NCI-H128 (cell line): ENCODE data around the gene GTF3C5.
"Not testable (repeated sequence)": the region's sequence is repeated elsewhere in the genome, so short reads cannot be mapped to it uniquely, and the experiment has no call there.

Experiments
- DNase-seq: peaks from one replicate; lab custom pipeline; 2025; ENCODE audit not compliant: unreplicated experiment; lab: John Stamatoyannopoulos, UW

Gene GTF3C5

DNA sequence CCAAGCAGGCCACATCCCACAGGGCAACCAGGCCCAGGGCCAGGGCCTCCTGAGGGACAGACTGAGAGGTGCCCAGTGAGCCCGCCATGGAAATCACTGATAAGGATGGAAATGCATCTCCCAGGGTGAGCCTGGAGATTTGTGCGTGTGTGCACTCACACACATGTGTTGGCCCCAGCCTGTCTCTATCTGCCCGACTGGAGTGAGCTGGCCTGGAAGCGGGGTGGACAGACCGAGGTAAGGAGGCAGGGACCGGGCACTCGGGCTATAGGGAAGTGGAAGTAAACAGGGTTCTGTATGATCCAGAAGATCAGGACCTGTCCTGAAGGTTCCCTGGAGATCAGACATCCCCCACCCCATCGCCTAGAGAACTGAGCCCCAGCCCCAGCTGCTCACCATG lies 34.9 kb upstream of the GTF3C5 start:
- no peak for DNase-seq

DNA sequence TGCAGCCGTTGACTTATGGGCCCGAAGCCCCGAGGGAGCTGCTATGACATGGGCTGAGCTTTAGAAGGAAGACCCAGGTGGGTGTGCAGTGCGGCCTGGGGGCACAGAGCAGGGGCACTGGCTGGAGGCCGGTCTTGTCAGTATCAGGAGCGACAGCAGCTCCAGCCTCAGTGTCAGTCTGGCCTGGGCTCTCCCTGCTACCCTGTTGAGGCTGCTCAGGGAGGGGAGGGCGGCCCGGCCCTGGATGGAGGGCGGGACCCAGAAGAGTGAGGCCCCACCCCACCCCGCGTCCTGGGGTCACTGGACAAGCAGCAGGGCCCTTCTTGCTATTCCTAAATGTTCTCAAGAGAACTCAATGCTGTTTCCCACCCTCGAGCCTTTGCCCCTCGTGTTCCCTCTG lies 34.3 kb upstream of the GTF3C5 start:
- DNase-seq: no peak

DNA sequence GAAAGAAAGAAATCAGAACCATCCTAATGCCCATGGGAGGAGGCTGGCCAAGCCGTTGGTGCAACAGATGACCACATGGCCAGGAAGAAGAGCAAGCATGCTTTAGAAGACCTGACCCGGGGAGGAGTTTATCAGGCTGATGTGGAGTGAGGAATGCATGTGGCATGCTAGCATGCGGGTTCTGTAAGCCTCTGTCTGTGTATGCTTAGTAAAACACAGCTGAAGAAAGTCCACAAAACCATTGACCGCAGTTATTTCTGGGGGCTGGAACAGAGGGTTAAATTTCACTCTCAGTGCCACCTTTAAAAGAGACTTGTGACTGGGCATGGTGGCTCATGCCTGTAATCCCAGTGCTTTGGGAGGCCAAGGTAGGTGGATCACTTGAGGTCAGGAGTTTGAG lies 33.2 kb upstream of the GTF3C5 start:
- DNase-seq: no peak

DNA sequence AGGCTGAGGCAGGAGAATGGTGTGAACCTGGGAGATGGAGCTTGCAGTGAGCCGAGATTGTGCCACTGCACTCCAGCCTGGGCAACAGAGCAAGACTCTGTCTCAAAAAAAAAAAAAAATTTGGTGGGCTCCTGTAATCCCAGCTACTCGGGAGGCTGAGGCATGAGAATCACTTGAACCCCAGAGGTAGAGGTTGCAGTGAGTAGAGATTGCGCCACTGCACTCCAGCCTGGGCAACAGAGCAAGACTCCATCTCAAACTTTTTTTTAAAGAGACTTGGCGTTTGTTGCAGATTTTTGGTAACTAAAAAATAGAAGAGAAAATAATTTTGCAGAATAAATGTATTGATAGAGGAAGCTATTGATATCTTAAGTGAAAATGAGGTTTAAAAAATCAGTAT lies 32.6 kb upstream of the GTF3C5 start:
- not testable (repeated sequence) for DNase-seq

DNA sequence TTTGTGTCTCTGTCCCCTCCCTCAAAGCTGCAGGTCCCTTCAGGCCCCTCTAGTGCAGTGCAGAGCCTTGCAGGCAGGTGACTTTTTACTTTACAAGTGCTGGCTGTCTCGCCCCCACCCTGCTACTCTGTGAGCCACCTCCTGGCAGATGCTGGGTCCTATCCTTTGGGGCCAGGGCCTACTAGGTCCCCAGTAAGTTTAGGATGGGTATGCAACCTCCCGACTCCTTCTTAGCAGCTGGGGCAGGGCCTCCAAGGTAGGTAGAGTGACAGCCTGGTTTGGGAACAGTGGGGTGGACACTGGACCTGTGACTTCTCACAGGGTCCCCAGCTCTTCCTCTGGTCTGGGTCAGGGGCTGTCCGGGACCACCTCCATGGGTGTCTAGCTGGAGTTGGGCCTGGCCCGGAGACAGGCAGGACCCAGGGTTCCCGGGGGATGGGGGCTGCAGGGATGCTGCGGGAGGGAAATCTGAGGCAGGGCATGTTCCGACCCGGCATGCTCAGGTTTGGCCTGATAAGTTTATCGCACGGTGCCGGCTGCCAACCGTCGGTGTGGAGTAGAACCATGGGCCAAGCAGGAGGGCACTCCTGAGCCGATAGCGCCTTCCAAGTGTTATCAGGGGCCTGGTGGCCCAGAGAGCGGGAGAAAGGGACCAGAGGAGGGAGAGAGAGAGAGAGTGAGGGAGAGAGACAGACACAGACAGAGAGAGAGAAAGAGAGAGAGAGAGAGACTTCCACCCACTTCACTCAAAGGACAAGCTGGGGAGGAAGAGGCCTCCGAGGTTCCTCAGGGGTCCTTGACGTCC lies 31.8 kb upstream of the GTF3C5 start:
- no peak for DNase-seq

DNA sequence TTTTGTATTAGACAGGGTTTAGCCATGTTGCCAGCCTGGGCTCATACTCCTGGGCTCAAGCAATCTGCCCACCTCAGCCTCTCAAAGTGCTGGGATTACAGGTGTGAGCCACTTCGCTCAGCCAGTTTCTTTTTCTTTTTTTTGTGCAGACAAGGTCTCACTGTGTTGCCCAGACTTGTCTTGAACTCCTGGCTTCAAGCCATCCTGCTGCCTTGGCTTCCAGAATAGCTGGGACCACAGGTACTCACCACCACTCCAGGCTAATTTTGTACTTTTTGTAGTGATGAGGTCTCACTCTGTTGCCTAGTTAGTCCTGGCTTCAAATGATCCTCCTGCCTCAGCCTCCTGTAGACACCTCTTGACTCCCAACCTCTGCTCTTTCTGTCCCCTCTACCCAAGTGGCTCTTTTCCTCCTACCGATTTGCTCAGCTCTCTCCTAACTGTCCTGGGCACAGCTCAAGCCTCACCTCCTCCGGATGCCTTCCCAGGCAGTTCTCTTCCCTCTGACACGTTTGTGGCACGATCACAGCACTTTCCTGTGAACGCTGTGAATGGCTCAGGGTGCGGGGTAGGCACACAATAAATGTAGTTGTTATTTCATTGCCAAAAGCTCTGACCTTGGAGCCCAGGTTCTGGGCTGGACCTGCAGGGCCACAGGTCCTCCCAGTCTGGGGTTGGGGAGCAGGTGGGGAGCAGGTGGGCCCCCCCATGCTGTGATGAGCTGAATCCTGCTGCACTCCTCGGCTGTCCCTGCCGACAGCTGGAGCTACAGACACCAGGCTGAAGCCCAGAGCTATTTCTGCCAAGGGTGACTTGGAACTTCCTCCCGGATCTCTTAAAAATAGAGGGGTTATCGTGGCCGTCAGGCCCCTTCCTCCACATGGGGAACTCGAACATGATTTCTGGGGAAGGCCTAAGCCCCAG lies 28.4 kb upstream of the GTF3C5 start:
- no peak for DNase-seq

DNA sequence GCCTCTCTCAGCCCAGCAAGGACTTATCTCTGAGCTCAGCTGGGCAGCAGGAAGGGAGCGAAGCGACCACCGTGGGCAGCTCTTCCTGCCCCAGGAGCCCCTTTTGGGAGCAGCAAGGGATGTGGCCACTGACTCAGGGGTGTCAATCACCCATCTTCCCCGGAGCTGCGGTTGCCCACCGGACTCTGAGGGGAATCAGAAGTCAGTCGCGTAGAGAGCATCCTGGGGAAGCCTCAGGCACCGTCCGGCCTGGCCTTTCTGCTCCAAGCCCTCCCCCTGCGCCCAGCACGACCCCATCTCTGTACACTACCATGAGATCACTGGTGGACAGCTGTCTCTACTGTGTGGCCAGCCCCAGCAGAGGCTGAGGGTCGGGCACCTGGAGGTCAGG lies 27.7 kb upstream of the GTF3C5 start:
- no peak for DNase-seq

DNA sequence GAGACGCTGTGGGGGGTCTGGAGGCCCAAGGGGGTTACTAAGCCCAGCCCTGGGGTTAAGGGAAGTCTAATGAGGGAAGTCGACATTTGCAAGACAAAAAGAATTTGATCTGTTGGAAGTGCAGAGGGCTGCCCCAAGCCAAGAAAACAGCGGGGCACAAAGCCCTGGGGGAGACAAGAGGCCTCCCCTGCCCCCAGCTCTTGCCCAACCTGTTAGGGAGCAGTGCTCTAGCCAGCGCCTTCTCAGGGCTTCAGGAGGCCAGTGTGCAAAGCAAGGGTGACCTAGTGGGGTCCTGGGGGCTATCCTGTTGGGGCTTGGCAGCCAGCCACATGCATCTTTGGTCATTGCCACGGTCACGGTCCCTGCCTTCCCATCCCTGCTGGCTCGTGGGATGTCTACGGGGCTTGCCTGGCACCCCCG lies 27.1 kb upstream of the GTF3C5 start:
- DNase-seq: no peak

DNA sequence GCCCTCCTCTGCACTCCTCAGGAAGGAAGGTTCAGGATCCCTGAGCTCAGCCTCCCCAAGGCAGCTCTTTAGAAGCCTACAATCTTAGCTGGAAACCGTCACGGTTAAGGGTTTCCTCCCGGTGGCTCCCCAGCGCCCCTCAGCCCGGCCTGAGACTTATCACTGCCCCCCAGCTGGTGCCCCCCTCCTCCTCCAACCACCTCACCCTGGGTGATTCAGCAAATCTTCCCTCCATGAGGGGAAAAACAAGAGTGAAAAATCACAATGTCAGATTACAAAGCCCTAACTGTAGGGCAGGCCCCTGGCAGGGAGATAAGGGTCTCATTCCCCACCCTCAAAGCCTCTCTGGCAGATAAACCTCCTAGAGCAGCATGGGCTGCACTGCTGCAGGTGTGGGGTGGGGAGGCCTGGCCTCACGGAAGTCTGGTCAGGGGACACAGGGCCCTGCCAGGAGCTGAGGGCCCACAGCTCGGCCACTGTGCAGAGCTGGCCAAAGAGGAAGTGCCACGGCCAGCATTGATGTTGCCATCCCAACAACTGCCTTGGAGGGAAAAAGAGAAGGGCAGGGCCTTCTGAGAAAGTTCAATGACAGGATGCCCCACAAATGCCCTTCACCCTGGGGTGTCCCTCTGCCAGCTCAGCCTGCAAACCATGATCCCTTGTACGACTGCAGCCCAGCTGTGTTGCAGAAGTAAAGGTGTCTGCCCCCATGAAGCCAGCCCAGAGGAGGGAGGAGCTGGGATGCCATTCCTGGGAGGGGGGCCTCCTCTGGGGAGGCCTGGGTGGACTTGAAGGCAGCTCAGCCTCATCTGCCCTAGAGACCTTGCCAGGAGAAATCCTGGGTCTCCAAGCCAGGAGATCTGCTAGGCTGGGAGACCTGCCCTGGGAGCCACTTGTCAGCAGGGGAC lies 26.5 kb upstream of the GTF3C5 start:
- DNase-seq: no peak

DNA sequence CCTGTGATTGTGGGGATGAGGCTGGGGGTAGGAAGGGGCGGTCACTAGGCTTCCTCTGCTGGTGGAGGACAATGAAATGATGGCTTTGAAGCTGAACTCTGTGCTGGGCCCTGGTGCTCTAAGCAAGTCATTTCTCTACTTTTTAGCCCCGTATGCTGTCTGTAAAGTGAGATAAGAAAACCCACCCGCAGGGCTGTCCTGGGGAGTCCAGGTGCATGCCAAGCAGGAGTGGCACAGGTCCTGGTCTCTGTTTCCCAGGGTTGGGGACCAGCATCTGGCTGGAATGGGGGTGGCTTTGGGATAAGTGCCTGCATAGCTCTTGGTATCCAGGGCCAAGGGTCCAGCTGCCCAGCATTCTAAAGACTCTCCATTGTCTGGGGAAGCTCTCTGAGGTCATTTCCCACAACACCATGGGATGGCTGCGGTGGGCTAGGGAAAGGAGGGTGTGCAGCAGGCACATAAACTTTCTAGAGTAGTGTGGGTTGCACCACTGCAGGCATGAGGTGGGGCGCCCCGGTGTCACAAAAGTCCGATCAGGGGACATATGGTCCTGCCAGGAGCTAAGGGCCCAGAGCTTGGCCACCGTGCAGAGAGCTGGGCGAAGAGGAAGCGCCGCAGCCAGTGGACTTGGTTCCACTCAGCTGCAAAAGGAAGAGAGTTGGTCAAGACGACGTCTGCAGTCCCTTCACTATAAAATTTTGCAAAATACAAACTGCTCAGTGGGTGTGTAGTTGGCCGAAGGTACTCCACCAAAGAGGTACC lies 25.6 kb upstream of the GTF3C5 start:
- no peak for DNase-seq

DNA sequence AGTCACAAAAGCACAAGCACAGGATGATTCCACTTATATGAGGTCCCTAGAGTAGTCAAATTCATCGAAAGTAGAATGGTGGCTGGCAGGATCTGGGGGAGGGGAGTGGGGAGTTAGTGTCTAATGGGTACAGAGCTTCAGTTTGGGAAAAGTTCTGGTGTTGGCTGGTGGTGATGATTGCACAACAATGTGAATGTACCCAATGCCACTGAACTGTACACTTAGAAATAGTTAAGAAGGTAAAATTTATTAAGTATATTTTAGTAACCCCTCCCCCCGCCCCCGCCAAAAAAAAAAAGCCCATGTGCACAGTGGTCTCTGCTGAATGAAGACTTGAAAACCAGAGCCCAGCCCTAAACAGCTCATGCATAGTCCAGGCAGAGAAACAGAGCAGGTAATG lies 24.8 kb upstream of the GTF3C5 start:
- no peak for DNase-seq

DNA sequence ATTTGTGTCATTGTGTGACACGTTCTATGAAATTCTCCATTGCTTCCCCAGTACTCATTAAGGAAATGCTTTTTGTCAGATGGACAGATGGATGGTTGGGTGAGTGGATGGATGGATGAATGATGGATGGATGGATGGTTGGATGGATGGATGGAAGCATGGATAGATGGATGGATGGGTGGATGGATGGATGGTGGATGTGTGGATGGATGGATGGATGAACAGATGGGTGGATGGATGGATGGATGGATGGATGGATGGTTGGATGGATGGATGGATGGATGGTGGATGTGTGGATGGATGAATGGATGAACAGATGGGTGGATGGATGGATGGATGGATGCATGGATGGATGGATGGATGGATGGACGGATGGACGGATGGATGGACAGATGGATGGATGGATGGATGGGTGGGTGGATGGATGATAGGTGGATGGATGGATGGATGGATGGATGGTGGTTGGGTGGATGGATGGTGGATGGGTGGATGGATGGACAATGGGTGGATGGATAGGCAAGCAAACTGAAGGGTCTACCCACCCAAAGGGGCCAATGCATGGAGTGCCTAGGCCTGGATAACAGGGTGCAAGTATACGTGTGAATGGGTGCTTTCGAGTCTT lies 24.0 kb upstream of the GTF3C5 start:
- no peak for DNase-seq

DNA sequence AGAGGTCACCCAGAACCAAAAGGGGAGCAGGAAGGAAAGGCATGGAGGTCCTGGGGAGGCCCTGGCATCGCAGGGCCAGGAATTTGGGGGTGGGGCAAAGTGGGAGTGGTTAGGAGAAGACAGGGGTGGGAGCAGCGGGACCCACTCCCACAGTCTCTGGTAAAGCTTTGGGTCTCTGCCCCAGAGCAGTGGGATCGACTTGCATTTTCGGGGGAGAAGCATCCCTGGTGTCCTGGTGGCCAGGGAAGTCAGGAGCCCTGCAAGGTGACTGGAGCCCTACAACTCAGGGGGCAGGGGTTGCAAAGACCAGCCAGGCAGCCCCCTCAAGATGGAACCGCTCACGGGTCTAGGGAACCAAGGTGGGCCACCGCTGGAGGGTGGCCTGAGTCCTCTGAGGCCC lies 22.4 kb upstream of the GTF3C5 start:
- no peak for DNase-seq

DNA sequence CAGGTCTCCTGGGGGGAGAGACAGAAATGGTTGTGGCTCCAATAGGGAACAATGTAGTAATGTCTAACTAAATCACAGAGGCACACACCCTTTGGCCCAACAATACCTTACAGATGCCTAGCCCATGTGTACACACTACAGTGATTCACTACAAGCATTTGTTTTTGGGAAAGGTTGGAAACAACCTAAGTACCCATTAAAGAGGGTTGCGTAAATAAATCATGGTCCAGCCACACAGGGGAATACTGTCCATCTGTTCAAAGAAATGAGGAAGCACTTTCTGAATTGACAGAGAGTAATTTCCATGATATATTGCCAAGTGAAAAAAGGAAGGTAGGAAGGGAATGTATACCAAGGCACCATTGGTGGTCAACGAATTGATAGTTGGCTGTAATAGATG lies 22.0 kb upstream of the GTF3C5 start:
- no peak for DNase-seq

DNA sequence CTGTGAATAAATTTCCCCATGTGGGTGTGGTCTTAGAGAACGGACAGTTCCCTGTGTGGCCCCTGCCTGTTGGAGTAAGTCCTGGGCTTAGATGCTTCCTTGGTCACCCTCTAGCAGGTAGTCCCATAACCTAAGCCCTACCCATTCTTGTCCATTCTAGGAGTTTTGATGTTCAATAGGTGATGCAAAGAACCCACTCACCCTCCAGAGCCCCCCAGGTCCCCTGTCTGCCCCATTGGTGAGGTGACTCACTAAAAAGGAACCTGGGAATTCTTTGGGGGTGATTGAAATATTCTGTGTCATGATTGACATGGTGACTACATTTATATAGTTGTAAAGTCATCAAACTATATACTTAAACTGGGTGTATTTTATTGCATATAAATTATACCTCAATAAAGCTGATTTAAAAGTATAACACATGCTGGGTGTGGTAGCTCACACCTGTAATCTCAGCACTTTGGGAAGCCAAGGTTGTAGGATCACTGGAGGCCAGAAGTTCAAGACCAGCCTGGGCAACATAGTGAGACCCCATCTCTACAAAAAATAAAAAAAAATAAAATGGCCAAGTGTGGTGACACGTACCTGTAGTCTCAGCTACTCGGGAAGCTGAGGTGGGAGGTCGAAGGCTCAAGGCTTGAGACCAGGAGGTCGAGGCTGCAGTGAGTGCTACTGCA lies 20.8 kb upstream of the GTF3C5 start:
- DNase-seq: no peak

DNA sequence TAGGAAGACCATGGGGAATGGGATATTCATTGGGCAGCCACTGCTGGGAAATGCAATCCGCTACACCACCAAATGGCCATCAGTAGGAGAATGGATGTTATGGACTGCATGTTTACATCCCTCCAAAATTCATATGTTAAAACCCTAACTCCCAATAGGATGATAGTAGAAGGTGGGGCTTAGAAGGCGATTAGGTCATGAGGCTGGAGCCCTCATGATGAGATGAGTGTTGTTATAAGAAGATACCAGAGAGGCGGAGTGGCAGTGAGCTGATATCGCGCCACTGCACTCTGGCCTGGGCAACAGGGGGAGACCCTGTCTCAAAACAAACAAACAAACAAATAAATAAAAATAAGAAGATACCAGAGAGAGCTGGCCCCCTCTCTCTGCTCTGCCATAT lies 16.1 kb upstream of the GTF3C5 start:
- DNase-seq: no peak

DNA sequence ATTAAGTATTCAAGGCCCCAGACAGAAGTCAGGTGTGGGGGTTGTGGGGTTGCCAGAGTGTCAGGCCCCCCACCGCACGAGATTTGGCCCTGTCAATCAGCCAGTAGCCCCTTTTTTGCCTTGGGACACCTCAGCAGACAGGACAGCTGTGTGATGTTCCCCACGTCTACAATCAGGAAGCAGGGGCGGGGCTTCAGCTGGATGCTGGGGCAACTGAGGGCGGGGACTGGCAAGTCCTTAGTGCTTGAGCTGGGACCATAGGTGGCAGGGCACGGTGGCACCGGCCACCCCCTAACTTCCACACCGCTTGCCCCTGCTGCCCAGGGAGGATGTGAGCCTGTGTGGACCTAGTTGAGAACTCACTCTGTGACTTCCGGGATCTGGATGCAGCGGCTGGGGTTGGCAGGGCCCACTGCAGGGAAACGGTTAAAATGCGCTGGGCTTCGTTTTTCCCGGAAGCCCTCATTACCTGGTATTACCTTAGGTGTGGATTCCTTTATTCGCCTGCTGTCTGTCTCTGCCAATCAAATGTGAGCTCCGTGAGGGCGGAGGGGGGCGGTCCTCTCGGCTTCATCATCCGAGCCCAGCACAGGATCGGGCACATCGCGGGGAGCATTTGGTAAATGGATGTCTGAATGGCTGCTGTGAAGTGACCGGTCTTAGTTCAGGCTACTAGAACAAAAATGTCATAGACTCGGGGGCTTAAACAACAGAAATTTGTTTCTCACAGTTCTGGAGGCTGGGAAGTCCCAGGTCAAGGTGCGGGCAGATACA lies 7.5 kb upstream of the GTF3C5 start:
- DNase-seq: no peak

DNA sequence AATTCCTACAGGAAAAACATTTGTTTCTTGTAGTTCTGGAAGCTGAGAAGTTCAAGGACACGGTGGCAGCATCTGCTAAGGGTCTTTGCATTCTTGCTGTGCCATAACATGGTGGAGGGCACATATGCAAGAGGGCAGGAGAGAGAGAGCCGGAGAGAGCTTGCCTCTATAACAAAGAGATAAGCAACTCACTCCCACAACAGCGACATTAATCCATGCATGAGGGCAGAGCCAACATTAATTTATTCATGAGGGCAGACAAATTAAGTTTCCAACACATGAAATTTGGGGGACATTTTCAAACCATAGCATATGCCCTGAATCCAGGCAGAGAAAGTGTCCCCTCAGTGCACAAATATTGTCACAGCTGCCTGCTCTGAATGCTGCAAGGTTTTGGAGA lies 4.4 kb upstream of the GTF3C5 start:
- no peak for DNase-seq

DNA sequence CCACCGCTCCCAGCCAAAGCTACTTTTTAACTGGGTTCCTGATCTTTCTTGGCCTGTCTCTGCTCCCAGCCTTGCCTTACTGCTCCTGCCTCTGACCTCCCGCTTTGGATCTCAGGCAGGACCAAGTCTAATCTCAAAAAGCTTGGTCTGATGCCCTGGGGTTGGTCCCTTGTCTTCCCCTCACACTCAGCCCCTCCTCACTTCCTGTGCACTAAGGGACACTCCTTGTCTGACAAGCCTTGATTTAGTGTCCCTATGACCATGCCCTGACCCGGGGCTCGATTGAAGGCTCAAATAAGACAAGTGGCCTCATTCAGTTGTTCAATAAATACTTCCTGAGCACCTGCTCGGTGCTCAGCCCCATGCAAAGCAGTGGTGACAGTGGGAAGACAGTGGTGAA lies 3.7 kb upstream of the GTF3C5 start:
- no peak for DNase-seq
